WTC11 (cell line): ENCODE data around the gene ZNF41. TPM values are rescaled to one million over a fixed set of nuclear protein-coding genes. Genes with fewer than 3 reads are reported as not detected.

ENCODE experiments used
- ATAC-seq: fragments of 200-7000 bp; cut with Tn5 transposase; 2 replicates; pipeline ENCODE4 v1.10.0; 2021; ENCODE audit warnings: mild to moderate bottlenecking, moderate library complexity
- CTCF ChIA-PET: fragments of 300-600 bp; sonication (Branson Sonifier 250); formaldehyde crosslinking; loops from one replicate; lab custom pipeline; 2021; ENCODE audit warnings: antibody characterized with exemption; lab: Charles Lee
- POLR2A ChIA-PET: fragments of 350-600 bp; sonication (Branson Sonifier 250); formaldehyde crosslinking; loops from one replicate; lab custom pipeline; 2021; ENCODE audit warnings: antibody characterized with exemption; lab: Charles Lee
- DNase-seq: peaks from one replicate; pipeline ENCODE4 v3.0.0; 2021; ENCODE audit warnings: low spot score
- H3K27ac Mint-ChIP-seq: 2 replicates; pipeline ENCODE4 v1.8.0; 2021; ENCODE audit warnings: mixed read lengths
- H3K27me3 Mint-ChIP-seq: 2 replicates; pipeline ENCODE4 v1.8.0; 2021; ENCODE audit warnings: low read depth, mild to moderate bottlenecking, moderate library complexity, mixed read lengths
- H3K36me3 Mint-ChIP-seq: 2 replicates; pipeline ENCODE4 v1.8.0; 2021; ENCODE audit warnings: mixed read lengths
- H3K4me1 Mint-ChIP-seq: 2 replicates; pipeline ENCODE4 v1.8.0; 2022; ENCODE audit warnings: mixed read lengths
- H3K4me3 Mint-ChIP-seq: 2 replicates; pipeline ENCODE4 v1.8.0; 2021; ENCODE audit warnings: mild to moderate bottlenecking, moderate library complexity, mixed read lengths
- H3K9me3 Mint-ChIP-seq: 2 replicates; pipeline ENCODE4 v1.8.0; 2021; ENCODE audit warnings: mixed read lengths
- CREM ChIP-seq: sonication (generic); formaldehyde crosslinking; IDR thresholded peaks from 2 replicates; pipeline ENCODE4 v1.8.1; 2022; ENCODE audit warnings: mild to moderate bottlenecking, missing genetic modification reagents, moderate library complexity
- CTCF ChIP-seq: fragments of 200-600 bp; IDR thresholded peaks from 2 replicates; pipeline ENCODE4 v1.8.0; 2022; ENCODE audit warnings: antibody characterized with exemption
- ESRRA ChIP-seq: sonication (generic); formaldehyde crosslinking; IDR thresholded peaks from 2 replicates; pipeline ENCODE4 v1.8.1; 2022; ENCODE audit warnings: mild to moderate bottlenecking, missing genetic modification reagents, borderline replicate concordance
- GRHL2 ChIP-seq: fragments of 250-450 bp; sonication (Bioruptor Pico); IDR thresholded peaks from 2 replicates; pipeline ENCODE4 v1.8.0; 2022; ENCODE audit warnings: mild to moderate bottlenecking, moderate library complexity; ENCODE audit not compliant: insufficient replicate concordance, severe bottlenecking
- GTF2I ChIP-seq: fragments of 250-450 bp; sonication (Bioruptor Pico); conservative IDR thresholded peaks from 2 replicates; pipeline ENCODE4 v1.4.0; 2021; ENCODE audit warnings: mild to moderate bottlenecking
- KAT7 ChIP-seq: sonication (generic); formaldehyde crosslinking; IDR thresholded peaks from 2 replicates; pipeline ENCODE4 v1.8.1; 2023; ENCODE audit warnings: missing genetic modification reagents, mild to moderate bottlenecking, borderline replicate concordance
- NFYB ChIP-seq: sonication (generic); formaldehyde crosslinking; conservative IDR thresholded peaks from 2 replicates; pipeline ENCODE4 v1.8.0; 2022; ENCODE audit warnings: low read depth, missing genetic modification reagents
- NR2C2 ChIP-seq: sonication (generic); formaldehyde crosslinking; IDR thresholded peaks from 2 replicates; pipeline ENCODE4 v1.8.0; 2022; ENCODE audit warnings: mild to moderate bottlenecking, missing genetic modification reagents
- PRRX2 ChIP-seq: fragments of 250-450 bp; sonication (Bioruptor Pico); IDR thresholded peaks from 2 replicates; pipeline ENCODE4 v1.8.0; 2021; ENCODE audit warnings: mild to moderate bottlenecking
- RORB ChIP-seq: fragments of 250-450 bp; sonication (Bioruptor Pico); IDR thresholded peaks from 2 replicates; pipeline ENCODE4 v1.9.0; 2021; ENCODE audit warnings: mild to moderate bottlenecking
- SMAD4 ChIP-seq: sonication (generic); formaldehyde crosslinking; IDR thresholded peaks from 2 replicates; pipeline ENCODE4 v1.8.0; 2022; ENCODE audit warnings: mild to moderate bottlenecking, missing genetic modification reagents
- STAT6 ChIP-seq: sonication (generic); formaldehyde crosslinking; conservative IDR thresholded peaks from 2 replicates; pipeline ENCODE4 v1.8.1; 2023; ENCODE audit warnings: mild to moderate bottlenecking, low read depth, missing genetic modification reagents, moderate library complexity
- ZNF532 ChIP-seq: fragments of 250-450 bp; sonication (Bioruptor Pico); IDR thresholded peaks from 2 replicates; pipeline ENCODE4 v1.9.0; 2021; ENCODE audit warnings: mild to moderate bottlenecking, borderline replicate concordance
- ZSCAN18 ChIP-seq: fragments of 250-450 bp; sonication (Bioruptor Pico); IDR thresholded peaks from 2 replicates; pipeline ENCODE4 v2.1.2; 2022; ENCODE audit warnings: mild to moderate bottlenecking, moderate library complexity
- total RNA-seq: library from RNA; stranded (reverse); gene quantifications from 3 replicates; pipeline ENCODE4 v1.2.3, GENCODE V29; 2021
- TF ChIP-seq, protein P1 (sequence below): sonication (generic); formaldehyde crosslinking; IDR thresholded peaks from 2 replicates; pipeline ENCODE4 v1.8.1; 2022; ENCODE audit warnings: mild to moderate bottlenecking, missing genetic modification reagents, moderate library complexity, borderline replicate concordance
- TF ChIP-seq, protein P2 (sequence below): sonication (generic); formaldehyde crosslinking; IDR thresholded peaks from 2 replicates; pipeline ENCODE4 v1.8.0; 2022; ENCODE audit warnings: mild to moderate bottlenecking, missing genetic modification reagents

The ZNF41 gene
- total RNA-seq, 1 experiment from 2014 or later, result 4.9 TPM

DNA sequence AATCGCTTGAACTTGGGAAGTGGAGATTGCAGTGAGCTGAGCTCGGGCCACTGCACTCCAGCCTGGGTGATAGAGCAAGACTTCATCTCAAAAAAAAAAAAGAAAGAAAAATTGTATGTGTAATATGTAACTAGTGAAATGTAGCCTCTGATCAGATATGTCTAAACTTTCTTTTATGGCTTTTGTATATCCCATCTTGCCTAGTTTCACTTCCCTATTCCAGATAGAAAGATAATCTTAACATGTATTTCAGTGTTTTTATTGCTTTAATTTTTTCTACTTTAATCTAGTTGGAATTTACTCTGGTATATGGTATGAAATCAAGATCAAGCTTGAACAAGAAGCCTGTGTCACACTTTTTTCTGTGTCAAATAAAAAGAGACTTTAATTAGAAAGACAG, 1.9 kb upstream of the ZNF41 start (continued):
- TF ChIP-seq ZNF532 (CRISPR knock-in tag), result no peak
- TF ChIP-seq PRRX2 (CRISPR knock-in tag), result no peak
- TF ChIP-seq KAT7 (CRISPR knock-in tag), result no peak
- TF ChIP-seq STAT6 (CRISPR knock-in tag), result no peak
- TF ChIP-seq, protein P1, sequence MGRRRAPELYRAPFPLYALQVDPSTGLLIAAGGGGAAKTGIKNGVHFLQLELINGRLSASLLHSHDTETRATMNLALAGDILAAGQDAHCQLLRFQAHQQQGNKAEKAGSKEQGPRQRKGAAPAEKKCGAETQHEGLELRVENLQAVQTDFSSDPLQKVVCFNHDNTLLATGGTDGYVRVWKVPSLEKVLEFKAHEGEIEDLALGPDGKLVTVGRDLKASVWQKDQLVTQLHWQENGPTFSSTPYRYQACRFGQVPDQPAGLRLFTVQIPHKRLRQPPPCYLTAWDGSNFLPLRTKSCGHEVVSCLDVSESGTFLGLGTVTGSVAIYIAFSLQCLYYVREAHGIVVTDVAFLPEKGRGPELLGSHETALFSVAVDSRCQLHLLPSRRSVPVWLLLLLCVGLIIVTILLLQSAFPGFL, result no peak
- no peak for TF ChIP-seq GTF2I (CRISPR knock-in tag)
- no peak for TF ChIP-seq ESRRA (CRISPR knock-in tag)

DNA sequence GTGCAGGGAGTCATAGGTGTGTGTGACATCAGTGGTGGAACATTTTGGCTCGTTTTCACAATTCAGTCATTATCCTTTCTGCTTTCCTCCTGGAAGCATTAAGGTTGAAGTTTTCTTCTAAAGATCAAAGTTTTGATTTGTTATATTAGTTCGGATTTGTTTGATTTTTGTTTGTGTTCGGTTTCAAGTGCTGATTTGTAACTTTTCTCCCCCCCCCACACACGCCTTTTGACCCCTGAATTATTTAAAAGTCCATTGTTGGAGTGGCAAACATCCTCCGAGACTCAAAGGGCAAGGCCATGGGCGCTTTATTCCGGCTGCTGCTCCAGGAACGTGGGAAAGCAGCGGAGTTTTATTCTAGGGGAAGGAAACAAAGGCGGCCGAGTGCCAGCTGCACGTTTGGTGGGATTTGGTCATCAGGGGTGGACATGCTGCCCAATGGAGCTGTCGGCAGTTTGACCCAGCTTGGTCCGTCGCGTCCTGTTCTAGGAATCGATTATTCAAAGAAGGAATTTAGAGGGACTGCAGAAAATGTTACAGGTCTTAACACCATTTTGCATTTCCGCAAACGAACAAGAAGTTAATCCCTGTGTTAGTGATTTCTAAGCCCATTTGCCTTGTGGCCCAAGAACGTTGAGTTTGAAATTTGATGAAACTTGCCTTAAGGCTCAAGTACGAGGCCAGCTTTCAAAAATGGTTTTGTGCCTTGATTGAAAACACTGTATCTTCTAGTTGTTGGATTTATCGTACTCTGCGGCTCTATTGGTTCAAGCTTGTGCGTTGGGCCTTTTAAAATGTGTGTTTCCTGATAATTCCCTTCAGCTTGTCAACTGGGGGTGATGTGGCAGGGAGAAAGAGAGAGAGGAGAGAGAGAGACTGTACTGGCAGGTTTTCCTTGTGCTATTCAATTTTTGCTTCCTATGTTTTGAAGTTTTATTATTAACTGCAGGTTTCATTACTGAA, 565 bp upstream of the ZNF41 start:
- no peak for ATAC-seq
- Mint-ChIP-seq H3K4me3 (peak overlapping the region; percentile 73), H3K36me3 (no peaks in the 10 kb centered on the region), H3K4me1 (peaks cover 25% of the 10 kb centered on the region), H3K27ac (peak overlapping the region; percentile 90), H3K27me3 (no peaks in the 10 kb centered on the region), H3K9me3 (no peaks in the 10 kb centered on the region)
- POLR2A ChIA-PET, result interaction anchor here (0.7 kb wide), 1 partner anchor 98 kb away, joined by 3 read pairs; the partner anchor contains the start of gene TIMP1
- DNase-seq, result peak; percentile 14
- CTCF ChIA-PET, result interaction anchor here (1.1 kb wide), 1 partner anchor 14 kb away, joined by 4 read pairs; no protein-coding TSS in a partner anchor
- TF ChIP-seq CREM (CRISPR knock-in tag) (no peak), NR2C2 (CRISPR knock-in tag) (no peak), KAT7 (CRISPR knock-in tag) (no peak), RORB (CRISPR knock-in tag) (no peak), ESRRA (CRISPR knock-in tag) (no peak), NFYB (CRISPR knock-in tag) (no peak), ZSCAN18 (CRISPR knock-in tag) (no peak), GRHL2 (CRISPR knock-in tag) (no peak), CTCF (no peak), SMAD4 (CRISPR knock-in tag) (no peak)
- TF ChIP-seq, protein P2, sequence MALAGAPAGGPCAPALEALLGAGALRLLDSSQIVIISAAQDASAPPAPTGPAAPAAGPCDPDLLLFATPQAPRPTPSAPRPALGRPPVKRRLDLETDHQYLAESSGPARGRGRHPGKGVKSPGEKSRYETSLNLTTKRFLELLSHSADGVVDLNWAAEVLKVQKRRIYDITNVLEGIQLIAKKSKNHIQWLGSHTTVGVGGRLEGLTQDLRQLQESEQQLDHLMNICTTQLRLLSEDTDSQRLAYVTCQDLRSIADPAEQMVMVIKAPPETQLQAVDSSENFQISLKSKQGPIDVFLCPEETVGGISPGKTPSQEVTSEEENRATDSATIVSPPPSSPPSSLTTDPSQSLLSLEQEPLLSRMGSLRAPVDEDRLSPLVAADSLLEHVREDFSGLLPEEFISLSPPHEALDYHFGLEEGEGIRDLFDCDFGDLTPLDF, result no peak
